ENCODE measurements around the gene PIK3C2A. TPM values are rescaled to one million over a fixed set of nuclear protein-coding genes. Genes with fewer than 3 reads are reported as not detected.

Gene PIK3C2A
- total and polyA plus RNA-seq, 2 of the 13 experiments (the other 11 are each of a cell fraction or from before 2014, with no cell fraction given) = 27.5 to 49.9 TPM

GRCh38 chr11:17219016-17219415, 11.2 kb upstream of the PIK3C2A start:
- Histone ChIP-seq H4K20me1 (ENCODE audit: insufficient read depth, low read length) (no peaks in the 10 kb centered on the region), H2AFZ (ENCODE audit: low read length) (no peak overlapping the region), H3K9me3 (ENCODE audit: low read length) (no peaks in the 10 kb centered on the region), H3K79me2 (ENCODE audit: insufficient read depth, low read length) (no peaks in the 10 kb centered on the region), H3K4me1 (ENCODE audit: insufficient read depth, low read length) (no peaks in the 10 kb centered on the region), H3K36me3 (replicated peaks in 1 of 2; ENCODE audit: control insufficient read depth in 1 of 2, insufficient read depth in 2 of 2, low read length in 2 of 2) (no peaks in the 10 kb centered on the region), H3K27ac (ENCODE audit: extremely low read length, insufficient read depth, low read length) (no peak overlapping the region), H3K9ac (ENCODE audit: insufficient read depth, low read depth, low read length) (no peak overlapping the region), H3K4me2 (ENCODE audit: low read depth, low read length) (no peak overlapping the region), H3K27me3 (ENCODE audit: control insufficient read depth in 1 of 2, insufficient read depth in 2 of 2, low read length in 2 of 2) (no peaks in the 10 kb centered on the region), H3K4me3 (replicated peaks in 1 of 3; ENCODE audit: insufficient read depth in 1 of 3, low read depth in 2 of 3, low read length in 3 of 3) (no peak overlapping the region)
- in situ Hi-C loops (cut with HindIII; ENCODE audit: extremely low pct_ligation_motif_present, low pct_unique_long_range_greater_than_20kb) = no loop called here
- intact Hi-C loops (cut with micrococcal nuclease; ENCODE audit: unreplicated experiment) = no loop called here
- DNase-seq (ENCODE audit: low spot score) (no peak), ATAC-seq (no peak), FAIRE-seq (no peak)
- ChIA-PET CTCF (ENCODE audit: low intra/inter-chr PET ratio, low total read pairs) (no interaction called here), POLR2A (no interaction called here)
- WGBS (ENCODE audit: low lambda C conversion rate) = 84% methylated on average over 2 of the region's 2 CpGs
- TF ChIP-seq GABPA (IDR thresholded peaks at IDR 0.05; ENCODE audit: low read depth, low read length) (no peak), GABPA (CRISPR knock-in tag; IDR thresholded peaks at IDR 0.05; ENCODE audit: low read depth) (no peak), ZSCAN30 (CRISPR knock-in tag; IDR thresholded peaks at IDR 0.05) (no peak), TOE1 (CRISPR knock-in tag; IDR thresholded peaks at IDR 0.05) (no peak), MTERF4 (CRISPR knock-in tag; IDR thresholded peaks at IDR 0.05) (no peak), ZNF574 (CRISPR knock-in tag; IDR thresholded peaks at IDR 0.05) (no peak), ZNF616 (CRISPR knock-in tag; IDR thresholded peaks at IDR 0.05; ENCODE audit: low read depth) (no peak), KLF12 (CRISPR knock-in tag; IDR thresholded peaks at IDR 0.05; ENCODE audit: borderline replicate concordance) (no peak), IKZF1 (IDR thresholded peaks at IDR 0.05) (no peak), YY1 (IDR thresholded peaks at IDR 0.05; ENCODE audit: insufficient read depth, insufficient replicate concordance, low read depth, low read length) (no peak), STAG1 (CRISPR knock-in tag; IDR thresholded peaks at IDR 0.05) (no peak)
- no TSS peak for BruUV-seq (replicated peaks)

All from HepG2 (cell line).